DND-41 (cell line): Measurements from ENCODE around the gene RMND1.
A peak's percentile ranks its signal among the peaks of the same experiment; 100 is the strongest.
"Not testable (repeated sequence)": the region's sequence is repeated elsewhere in the genome, so short reads cannot be mapped to it uniquely, and the experiment has no call there.

Experiments used
- ATAC-seq: fragments of 200-7000 bp; cut with Tn5 transposase; 3 replicates; pipeline ENCODE4 v1.9.1; 2021; ENCODE audit warnings: low read depth; ENCODE audit not compliant: insufficient read depth
- DNase-seq: peaks from one replicate; pipeline ENCODE4 v3.0.0-alpha.2; 2020
- H2AFZ ChIP-seq: 2 replicates; pipeline ENCODE4 v1.6.0; 2012; ENCODE audit warnings: low read depth, low read length
- H3K27ac ChIP-seq: 2 replicates; pipeline ENCODE4 v1.5.1; 2012; ENCODE audit warnings: low read length, inconsistent platforms
- H3K27me3 ChIP-seq: fragments of 200-600 bp; sonication (generic); 2 replicates; pipeline ENCODE4 v1.6.0; 2012; ENCODE audit warnings: low read length, mild to moderate bottlenecking, inconsistent platforms; ENCODE audit not compliant: insufficient read depth, poor library complexity
- H3K36me3 ChIP-seq: 2 replicates; pipeline ENCODE4 v1.5.1; 2012; ENCODE audit warnings: low read length, inconsistent platforms; ENCODE audit not compliant: insufficient read depth
- H3K4me1 ChIP-seq: 2 replicates; pipeline ENCODE4 v1.5.1; 2012; ENCODE audit warnings: mild to moderate bottlenecking, low read length; ENCODE audit not compliant: insufficient read depth
- H3K4me2 ChIP-seq: 2 replicates; pipeline ENCODE4 v1.6.0; 2012; ENCODE audit warnings: mild to moderate bottlenecking, moderate library complexity, low read length, inconsistent platforms; ENCODE audit not compliant: insufficient read depth
- H3K4me3 ChIP-seq, 2 experiments: fragments of 200-600 bp in 1 of 2; shearing (Covaris generic) in 1 of 2; 2 replicates each; pipeline ENCODE4 v1.5.1; 2012 to 2016; ENCODE audit warnings: inconsistent platforms in 2 of 2, low read length in 2 of 2, mild to moderate bottlenecking in 2 of 2, low read depth in 1 of 2, moderate library complexity in 1 of 2
- H3K79me2 ChIP-seq: 2 replicates; pipeline ENCODE4 v1.6.0; 2012; ENCODE audit warnings: low read length, inconsistent platforms; ENCODE audit not compliant: insufficient read depth
- H3K9ac ChIP-seq: 2 replicates; pipeline ENCODE4 v1.6.0; 2012; ENCODE audit warnings: low read depth, mild to moderate bottlenecking, inconsistent platforms, low read length, moderate library complexity
- H3K9me3 ChIP-seq: 2 replicates; pipeline ENCODE4 v1.5.1; 2012; ENCODE audit warnings: low read length, moderate library complexity, mild to moderate bottlenecking, inconsistent platforms; ENCODE audit not compliant: insufficient read depth, severe bottlenecking
- H4K20me1 ChIP-seq: 2 replicates; pipeline ENCODE4 v1.6.0; 2012; ENCODE audit warnings: low read length; ENCODE audit not compliant: insufficient read depth
- CTCF ChIP-seq: IDR thresholded peaks from 2 replicates; pipeline ENCODE4 v1.5.1; 2012; ENCODE audit warnings: borderline replicate concordance, low read length, moderate library complexity, mild to moderate bottlenecking; ENCODE audit not compliant: poor library complexity, severe bottlenecking; ENCODE audit errors: extremely low read depth
- EZH2 ChIP-seq: IDR thresholded peaks from 3 replicates; pipeline ENCODE4 v1.6.1; 2012; ENCODE audit warnings: borderline replicate concordance, low read depth, mild to moderate bottlenecking, moderate library complexity, low read length, inconsistent platforms; ENCODE audit not compliant: severe bottlenecking

Gene RMND1

DNA sequence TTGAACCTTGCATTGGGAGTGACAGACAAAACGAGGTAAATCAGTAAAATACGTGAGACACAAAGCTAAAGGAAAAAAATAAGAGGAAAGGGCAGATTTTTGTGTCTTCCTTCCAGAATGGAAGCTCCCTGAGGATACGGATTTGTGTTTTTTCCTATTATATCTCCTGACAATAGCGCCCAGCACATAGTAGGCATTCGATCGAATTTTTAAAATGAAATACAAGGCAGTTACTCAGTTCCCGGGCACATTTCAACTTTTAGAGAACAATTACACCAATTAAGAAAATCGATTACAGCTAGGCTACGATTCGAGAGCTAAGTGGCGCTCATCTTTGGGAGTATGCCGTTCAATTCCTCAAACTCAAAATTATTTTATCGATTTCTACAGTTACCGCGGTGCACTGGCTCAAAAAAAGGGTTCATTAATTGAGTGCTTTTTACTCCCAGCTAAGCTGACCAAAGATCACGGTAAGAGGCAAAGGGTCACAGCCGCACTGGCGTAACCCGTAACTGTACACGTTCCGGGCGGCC lies 443 bp downstream of the RMND1 start:
- DNase-seq (no peak), ATAC-seq (no peak)
- no peak for TF ChIP-seq CTCF
- TF ChIP-seq EZH2: no peak
- Histone ChIP-seq H3K36me3 (peaks cover 1% of the 10 kb centered on the region), H3K27me3 (no peaks in the 10 kb centered on the region), H3K4me2 (peak overlapping the region; percentile 88), H3K4me1 (peaks cover 31% of the 10 kb centered on the region), H3K4me3 (peak overlapping the region; percentile 75 to 82), H2AFZ (peak overlapping the region; percentile 83), H3K27ac (peak overlapping the region; percentile 85), H3K9ac (peak overlapping the region; percentile 83), H3K79me2 (peaks cover 69% of the 10 kb centered on the region), H3K9me3 (no peaks in the 10 kb centered on the region), H4K20me1 (no peaks in the 10 kb centered on the region)

GRCh38 chr6:151450928-151451327 lies 998 bp downstream of the RMND1 start:
- Histone ChIP-seq H3K4me2 (peak overlapping the region; percentile 88), H3K9ac (peak overlapping the region; percentile 83), H3K79me2 (peaks cover 74% of the 10 kb centered on the region), H2AFZ (peak overlapping the region; percentile 83), H3K4me1 (peaks cover 31% of the 10 kb centered on the region), H3K4me3 (peak overlapping the region; percentile 75 to 82), H3K27ac (peak overlapping the region; percentile 85)
- DNase-seq, H3K9me3 ChIP-seq, H3K36me3 ChIP-seq, H3K27me3 ChIP-seq, ATAC-seq, H4K20me1 ChIP-seq: not testable (repeated sequence)

GRCh38 chr6:151448623-151449022 lies 3.3 kb downstream of the RMND1 start:
- DNase-seq: no peak
- Histone ChIP-seq H3K27ac (no peak overlapping the region), H3K36me3 (peaks cover 14% of the 10 kb centered on the region), H2AFZ (no peak overlapping the region), H4K20me1 (no peaks in the 10 kb centered on the region; the same call in 1 of the 2 replicates), H3K4me2 (peak overlapping the region; percentile 24; the same call in 1 of the 2 replicates), H3K9me3 (no peaks in the 10 kb centered on the region), H3K4me3 (no peak overlapping the region), H3K9ac (no peak overlapping the region), H3K79me2 (peaks cover 83% of the 10 kb centered on the region), H3K27me3 (no peaks in the 10 kb centered on the region), H3K4me1 (peaks cover 18% of the 10 kb centered on the region)
- ATAC-seq: no peak
- TF ChIP-seq EZH2 (no peak), CTCF (peak; percentile 26)

DNA sequence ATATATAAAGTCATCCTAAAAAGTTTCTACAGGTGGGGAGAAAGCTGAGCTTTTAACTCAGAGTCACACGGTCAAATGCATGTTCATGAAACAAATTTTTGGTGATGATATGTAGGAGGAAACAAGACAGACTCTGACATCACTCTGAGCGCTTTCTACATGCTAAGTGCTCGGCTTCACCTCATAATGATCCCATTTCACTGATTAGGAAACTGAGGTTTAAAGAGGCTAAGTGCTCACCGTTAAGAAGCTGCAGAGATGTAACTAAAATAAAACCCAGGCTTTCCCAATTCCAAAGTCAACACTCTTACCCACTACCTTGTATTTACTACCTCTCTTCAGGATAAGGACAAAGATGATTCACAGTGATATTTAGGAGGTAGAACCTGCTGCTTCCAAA lies 4.7 kb downstream of the RMND1 start:
- ATAC-seq: no peak

More for the DNA sequence above, 4.7 kb downstream of the RMND1 start:
- Histone ChIP-seq H3K4me1 (peaks cover 12% of the 10 kb centered on the region), H3K36me3 (peaks cover 26% of the 10 kb centered on the region; the same call in 1 of the 2 replicates), H3K9ac (no peak overlapping the region), H3K27ac (no peak overlapping the region), H3K4me3 (no peak overlapping the region), H4K20me1 (peaks cover 8% of the 10 kb centered on the region; the same call in 1 of the 2 replicates), H3K79me2 (peaks cover 83% of the 10 kb centered on the region), H3K4me2 (no peak overlapping the region), H3K9me3 (no peaks in the 10 kb centered on the region), H2AFZ (no peak overlapping the region), H3K27me3 (no peaks in the 10 kb centered on the region)
- no peak for DNase-seq
- TF ChIP-seq CTCF (no peak), EZH2 (no peak)
